ENCODE results near the gene XIRP2.
"Not testable (repeated sequence)": the region's sequence is repeated elsewhere in the genome, so short reads cannot be mapped to it uniquely, and the experiment has no call there.

XIRP2 gene

GRCh38 chr2:167198576-167198975, 310.3 kb downstream of the XIRP2 start:
- DNase-seq: no peak

GRCh38 chr2:167200019-167200418, 311.7 kb downstream of the XIRP2 start:
- DNase-seq: no peak

GRCh38 chr2:167209784-167210183, 321.5 kb downstream of the XIRP2 start:
- no peak for DNase-seq

- no peak for DNase-seq
Measured at GRCh38 chr2:167212014-167212648, 323.9 kb downstream of the XIRP2 start.

DNA sequence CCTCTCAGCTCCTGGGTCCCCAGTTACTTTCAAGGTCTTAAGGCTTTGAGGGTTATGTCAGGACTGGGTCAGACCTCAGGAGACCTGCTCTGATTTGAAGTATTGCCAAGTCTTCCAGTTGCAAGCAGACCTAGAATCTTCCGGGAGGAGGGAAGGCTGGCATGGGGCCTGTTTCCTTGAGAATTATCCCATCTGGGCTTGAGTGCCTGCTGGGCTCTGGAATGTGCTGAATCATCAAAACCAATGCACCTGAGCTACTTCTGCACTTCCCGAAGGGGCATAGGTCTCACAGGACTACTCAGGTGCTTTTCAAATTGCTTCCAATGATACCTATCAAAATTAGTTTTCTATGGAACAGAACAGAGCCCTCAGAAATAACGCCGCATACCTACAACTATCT, 327.3 kb downstream of the XIRP2 start:
- no peak for DNase-seq

DNA sequence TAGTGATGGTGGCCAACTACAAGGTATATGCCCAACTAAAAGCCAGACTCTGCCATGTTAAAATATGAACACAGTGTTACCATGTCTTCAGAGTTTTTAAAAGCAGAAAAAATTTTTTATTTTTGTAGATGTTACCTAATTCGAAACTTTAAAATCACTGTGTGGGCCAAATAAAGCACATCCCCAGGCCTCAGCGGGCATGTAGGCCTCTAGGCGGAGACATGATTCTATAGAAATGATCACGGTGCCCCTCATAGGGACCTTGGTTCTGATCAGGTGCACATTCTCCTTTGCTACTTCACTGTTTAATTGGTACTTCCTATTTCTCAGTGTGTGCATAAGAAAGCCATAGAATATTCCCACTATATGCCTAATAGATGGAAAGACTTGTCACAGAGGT, 349.2 kb downstream of the XIRP2 start:
- no peak for DNase-seq

- DNase-seq: no peak
Measured at GRCh38 chr2:167240671-167241070, 352.4 kb downstream of the XIRP2 start.

GRCh38 chr2:167249197-167249596, 360.9 kb downstream of the XIRP2 start:
- DNase-seq: no peak

DNA sequence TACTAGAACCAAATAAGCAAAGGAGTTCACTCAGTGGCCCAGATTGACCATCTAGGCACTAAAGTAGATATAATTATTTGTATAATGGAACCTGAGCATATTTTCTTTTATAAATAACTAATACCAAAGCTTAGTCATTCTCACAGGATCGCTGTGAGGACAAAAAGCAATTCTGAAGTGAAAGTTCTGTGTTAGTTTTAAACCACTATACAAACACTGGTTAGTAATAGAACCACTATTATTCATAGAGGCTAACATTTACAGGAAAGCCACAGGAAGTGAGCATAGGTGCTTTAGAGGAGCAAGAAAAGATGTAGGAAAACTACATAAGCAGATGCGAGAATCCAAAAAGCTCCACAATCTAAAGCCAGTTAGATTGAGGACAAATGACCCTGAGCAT, 364.7 kb downstream of the XIRP2 start:
- DNase-seq: no peak

GRCh38 chr2:167254721-167255120, 366.4 kb downstream of the XIRP2 start:
- no peak for DNase-seq

- no peak for DNase-seq
Measured at GRCh38 chr2:167258712-167259111, 370.4 kb downstream of the XIRP2 start.

GRCh38 chr2:167264380-167264779, 376.1 kb downstream of the XIRP2 start:
- no peak for DNase-seq

GRCh38 chr2:167265004-167265403, 376.7 kb downstream of the XIRP2 start:
- no peak for DNase-seq

DNA sequence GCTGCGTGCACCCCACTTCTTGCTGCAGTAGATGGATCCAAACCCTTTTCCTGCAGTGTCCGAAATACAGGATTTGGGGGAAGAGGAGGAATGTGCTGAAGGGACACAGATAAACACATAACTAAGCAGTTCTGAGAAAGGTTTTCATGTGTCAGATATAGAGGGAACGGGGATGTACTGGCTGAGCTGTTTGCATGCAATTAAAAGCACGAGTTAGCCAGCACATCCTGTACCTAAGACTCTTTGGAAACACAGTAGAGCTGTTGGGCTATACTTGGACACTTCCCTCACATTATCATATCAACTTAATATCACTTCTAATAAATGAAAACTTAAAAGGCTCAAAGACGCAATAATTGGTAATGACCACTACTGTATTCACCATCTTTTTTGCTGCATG, 377.4 kb downstream of the XIRP2 start:
- no peak for DNase-seq

DNA sequence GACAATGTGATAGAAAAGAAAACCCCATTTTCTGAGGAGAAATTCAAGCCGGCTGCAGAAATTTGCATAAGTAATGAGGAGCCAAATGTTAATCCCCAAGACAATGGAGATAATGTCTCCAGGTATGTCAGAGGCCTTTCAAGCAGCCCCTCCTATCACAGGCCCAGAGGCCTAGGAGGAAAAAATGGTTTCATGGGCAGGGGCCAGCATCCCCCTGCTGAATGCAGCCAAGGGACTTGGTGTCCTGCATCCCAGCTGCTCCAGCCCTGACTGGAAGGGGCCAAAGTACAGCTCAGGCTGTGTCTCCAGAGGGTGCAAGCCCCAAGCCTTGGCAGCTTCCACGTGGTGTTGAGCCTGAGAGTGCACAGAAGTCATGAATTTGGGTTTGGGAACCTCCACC, 380.0 kb downstream of the XIRP2 start:
- DNase-seq: not testable (repeated sequence)

- no peak for DNase-seq
Measured at GRCh38 chr2:167271932-167272331, 383.7 kb downstream of the XIRP2 start.

DNA sequence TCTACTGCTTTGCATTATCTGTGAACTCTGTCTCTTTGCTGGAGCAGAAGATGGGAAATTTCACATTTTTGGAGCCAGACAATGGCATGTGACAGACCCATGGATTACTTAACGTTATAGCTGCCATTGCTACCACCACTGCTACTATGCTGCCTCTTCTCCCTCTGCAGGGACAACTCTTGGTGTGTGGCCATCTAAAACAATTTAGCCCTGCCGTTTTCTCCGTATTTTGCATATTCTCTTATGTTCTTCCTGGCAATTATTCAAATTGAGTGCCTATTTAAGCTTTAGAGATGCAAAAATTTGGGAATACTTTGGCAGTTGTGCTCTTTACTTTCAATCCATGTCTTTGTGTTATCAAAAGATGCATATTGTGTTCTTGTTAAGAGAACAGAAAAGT, 386.8 kb downstream of the XIRP2 start:
- DNase-seq: no peak

GRCh38 chr2:167279810-167280209, 391.5 kb downstream of the XIRP2 start:
- DNase-seq: no peak

- no peak for DNase-seq
Measured at GRCh38 chr2:167287212-167287611, 398.9 kb downstream of the XIRP2 start.

DNA sequence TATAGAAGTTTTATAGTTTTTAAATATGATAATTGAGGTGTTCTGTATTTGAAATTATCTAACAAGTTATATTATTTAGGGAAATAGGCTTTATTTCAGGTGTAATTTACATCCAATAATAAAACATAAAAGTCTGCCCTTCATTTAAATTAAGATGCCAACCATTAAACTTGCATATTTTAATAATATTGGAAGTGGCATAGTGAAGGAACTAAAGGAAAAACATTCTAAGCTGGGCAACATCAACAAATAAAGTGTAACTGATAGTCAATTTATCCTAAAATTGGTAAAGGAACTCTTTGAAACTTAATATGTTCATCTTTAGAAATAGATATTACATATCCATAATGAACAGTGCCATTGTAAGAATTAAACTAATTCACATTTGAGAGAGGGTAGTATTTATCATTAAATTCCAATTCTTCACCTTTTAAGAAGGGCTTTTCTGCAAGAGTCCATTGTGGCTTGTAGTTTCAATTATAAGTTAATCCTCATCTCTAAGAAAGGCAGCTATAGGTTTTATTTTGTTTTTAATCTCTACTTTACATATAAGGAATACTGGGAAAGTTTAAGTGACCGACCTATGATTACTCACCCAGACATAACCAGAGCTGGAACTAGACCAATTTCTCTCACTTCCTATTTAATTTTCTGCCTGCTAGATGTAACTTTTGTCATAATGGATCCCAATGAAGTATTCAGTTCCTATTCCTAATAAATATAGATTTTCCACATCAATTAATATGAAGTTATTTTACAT, 401.6 kb downstream of the XIRP2 start:
- no peak for DNase-seq

- peak; percentile 43 for DNase-seq
Measured at GRCh38 chr2:167292430-167293171, 404.3 kb downstream of the XIRP2 start, which contains the start of gene B3GALT1. TSS of gene B3GALT1 (plus strand) at chr2:167293001.

DNA sequence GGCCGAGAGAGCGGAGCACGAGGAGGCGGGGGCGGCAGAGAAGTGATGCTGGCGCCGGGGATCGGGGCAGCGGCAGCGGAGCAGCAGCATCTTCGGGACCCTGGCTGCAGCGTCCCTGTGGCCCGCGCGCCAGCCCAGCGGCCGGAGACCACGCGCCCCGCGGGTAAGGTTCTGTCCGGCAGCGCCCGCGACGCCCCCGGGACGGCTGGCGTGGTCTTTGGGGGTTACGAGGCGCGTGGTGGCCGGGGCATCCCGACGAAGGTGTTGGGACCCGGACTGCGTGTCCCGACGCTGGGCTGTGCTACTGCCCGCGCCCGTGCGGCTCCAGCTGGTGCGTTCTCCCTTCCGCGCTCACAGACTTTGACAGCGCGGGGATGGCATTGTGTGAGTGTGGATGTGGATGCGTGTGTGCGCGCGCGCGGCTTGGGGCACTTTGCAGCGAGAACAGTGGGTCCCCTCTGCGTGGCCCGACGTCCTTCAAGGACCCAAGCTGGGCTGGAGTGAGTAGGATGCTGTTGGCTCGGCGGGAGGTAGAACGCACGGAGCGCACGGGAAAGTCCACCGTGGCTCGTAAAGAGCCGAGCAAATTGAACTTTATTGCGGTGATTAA, 405.0 kb downstream of the XIRP2 start:
- no peak for DNase-seq
